ENCODE data around the gene HOXA13.

The HOXA13 gene

DNA sequence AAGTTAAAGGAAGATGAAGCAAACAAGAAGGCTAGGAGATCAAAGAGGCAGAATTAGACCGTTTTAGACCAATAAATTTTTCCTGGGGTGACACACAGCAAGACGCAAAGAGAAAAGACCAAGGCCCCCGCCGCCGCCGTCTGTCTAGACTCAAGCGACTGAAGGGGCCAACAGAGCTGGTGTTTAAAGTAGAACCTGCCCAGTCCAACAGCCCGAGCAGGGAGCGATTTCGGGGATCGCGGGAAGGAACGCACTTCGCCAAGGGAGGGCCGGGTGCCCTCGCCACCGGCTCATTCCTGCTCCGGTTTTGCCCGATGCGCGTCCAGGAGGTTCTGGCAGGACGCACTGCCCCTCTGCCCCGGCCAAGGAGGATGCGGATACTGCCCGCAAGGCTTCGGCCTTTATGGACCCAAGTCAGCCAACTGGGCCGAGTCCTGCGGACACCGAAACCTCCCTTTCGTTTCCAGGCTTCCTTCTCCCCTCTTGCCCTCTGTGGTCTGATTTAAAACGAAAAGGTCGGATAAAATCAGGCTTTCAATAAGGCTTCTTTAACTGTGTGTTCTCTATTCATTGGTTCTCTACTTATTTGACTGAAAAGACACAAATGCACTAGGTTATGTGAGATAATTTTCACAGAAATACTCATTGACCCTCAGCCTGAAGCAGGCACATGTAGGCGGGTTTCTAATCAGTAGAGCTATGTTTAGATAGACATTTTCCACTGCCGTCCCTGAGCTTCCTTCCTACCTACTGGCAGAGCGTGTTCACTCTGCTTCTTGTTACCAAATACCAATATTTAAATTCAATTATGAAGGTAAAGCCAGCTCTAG is 41.2 kb downstream of the HOXA13 start:
- TF ChIP-seq, protein P1, sequence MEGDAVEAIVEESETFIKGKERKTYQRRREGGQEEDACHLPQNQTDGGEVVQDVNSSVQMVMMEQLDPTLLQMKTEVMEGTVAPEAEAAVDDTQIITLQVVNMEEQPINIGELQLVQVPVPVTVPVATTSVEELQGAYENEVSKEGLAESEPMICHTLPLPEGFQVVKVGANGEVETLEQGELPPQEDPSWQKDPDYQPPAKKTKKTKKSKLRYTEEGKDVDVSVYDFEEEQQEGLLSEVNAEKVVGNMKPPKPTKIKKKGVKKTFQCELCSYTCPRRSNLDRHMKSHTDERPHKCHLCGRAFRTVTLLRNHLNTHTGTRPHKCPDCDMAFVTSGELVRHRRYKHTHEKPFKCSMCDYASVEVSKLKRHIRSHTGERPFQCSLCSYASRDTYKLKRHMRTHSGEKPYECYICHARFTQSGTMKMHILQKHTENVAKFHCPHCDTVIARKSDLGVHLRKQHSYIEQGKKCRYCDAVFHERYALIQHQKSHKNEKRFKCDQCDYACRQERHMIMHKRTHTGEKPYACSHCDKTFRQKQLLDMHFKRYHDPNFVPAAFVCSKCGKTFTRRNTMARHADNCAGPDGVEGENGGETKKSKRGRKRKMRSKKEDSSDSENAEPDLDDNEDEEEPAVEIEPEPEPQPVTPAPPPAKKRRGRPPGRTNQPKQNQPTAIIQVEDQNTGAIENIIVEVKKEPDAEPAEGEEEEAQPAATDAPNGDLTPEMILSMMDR (IDR thresholded peaks at IDR 0.05), result no peak

- TF ChIP-seq, protein P1 (IDR thresholded peaks at IDR 0.05), result no peak
Measured at GRCh38 chr7:27157702-27158431, 42.0 kb downstream of the HOXA13 start.

DNA sequence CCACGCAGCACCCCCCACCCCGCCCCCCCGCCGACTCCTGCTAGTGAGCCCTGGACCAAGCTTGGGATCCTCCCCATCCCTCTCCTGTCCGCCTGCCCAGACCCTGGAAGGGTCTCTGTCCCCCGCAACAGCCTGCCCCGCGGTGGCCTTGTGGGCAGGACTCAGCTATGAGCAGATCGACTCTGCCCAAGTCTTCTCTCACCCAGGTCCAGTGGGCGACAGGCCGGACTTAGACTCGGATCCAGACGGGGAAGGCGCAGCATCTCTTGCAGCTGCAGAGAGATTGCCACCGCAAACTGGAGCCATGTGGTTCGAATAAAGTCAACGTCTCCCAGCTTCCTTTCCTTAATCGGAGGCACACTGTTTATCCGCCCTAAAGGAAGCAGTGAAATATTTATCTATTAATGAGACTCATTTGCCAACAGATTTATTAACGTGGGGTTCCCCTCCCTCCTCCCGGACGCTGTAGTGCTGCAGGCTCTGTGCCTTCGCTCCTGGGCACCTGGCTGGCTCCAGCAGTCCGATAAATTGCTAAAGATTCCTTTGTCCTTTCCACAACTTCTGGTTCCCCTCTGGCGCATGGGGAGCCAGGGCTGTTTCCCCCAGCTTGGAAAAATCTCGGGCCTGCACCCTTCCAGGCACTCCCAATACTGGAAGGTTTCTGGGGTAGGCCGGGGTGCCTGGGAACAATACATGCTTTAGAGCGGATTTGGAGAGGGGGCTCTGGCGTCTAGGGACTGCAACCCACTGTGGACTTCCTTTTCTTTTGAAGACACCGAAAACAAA is 42.8 kb downstream of the HOXA13 start:
- TF ChIP-seq, protein P1 (IDR thresholded peaks at IDR 0.05), result no peak

DNA sequence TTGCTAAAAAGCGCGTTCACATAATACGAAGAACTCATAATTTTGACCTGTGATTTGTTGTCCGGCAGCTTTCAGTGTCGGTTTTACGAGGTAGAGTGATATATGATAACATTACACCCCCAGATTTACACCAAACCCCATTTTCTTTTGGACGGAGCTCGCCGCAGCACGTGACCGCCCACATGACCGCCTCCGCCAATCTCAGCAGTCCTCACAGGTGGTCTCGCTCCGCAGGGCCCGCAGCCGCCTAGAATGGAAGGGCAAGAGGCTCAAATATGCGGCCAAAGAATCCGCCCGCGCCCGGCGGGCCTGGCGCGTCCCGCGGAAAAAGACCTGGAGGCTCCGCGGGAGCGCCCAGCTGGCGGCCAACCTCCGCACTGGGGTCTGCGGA is 43.4 kb downstream of the HOXA13 start, which contains the start of gene HOXA7:
Gene HOXA7, minus strand, starts transcription at position 168 of the 391 bp plus-strand sequence. Its CDS starts 130 bp downstream, at position 38.
- TF ChIP-seq, protein P1 (IDR thresholded peaks at IDR 0.05), result no peak

DNA sequence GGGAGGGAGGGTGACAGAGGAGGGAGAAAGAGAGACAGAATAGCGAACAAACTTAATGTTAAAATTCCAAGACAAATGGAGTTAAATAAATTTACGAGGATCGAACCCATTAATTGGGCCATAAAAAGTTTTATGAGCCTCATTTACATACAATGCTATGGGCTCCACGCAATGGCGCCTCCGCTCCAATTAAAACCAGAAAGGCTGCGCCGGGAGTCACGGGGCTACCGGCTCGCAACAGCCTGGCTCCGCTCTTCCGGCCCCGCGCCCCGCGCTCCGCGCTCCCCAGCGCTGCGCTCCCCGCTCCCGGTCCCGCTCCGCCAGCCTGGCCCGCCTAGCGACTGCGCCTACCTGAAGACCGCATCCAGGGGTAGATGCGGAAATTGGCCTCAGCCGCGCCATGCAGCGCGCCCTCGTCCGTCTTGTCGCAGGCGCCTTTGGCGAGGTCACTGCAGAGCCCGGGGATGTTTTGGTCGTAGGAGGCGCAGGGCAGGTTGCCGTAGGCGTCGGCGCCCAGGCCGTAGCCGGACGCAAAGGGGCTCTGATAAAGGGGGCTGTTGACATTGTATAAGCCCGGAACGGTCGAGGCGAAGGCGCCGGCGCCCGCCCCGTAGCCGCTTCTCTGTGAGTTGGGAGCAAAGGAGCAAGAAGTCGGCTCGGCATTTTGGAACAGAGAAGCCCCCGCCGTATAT is 43.9 kb downstream of the HOXA13 start:
- TF ChIP-seq, protein P1 (IDR thresholded peaks at IDR 0.05), result no peak

DNA sequence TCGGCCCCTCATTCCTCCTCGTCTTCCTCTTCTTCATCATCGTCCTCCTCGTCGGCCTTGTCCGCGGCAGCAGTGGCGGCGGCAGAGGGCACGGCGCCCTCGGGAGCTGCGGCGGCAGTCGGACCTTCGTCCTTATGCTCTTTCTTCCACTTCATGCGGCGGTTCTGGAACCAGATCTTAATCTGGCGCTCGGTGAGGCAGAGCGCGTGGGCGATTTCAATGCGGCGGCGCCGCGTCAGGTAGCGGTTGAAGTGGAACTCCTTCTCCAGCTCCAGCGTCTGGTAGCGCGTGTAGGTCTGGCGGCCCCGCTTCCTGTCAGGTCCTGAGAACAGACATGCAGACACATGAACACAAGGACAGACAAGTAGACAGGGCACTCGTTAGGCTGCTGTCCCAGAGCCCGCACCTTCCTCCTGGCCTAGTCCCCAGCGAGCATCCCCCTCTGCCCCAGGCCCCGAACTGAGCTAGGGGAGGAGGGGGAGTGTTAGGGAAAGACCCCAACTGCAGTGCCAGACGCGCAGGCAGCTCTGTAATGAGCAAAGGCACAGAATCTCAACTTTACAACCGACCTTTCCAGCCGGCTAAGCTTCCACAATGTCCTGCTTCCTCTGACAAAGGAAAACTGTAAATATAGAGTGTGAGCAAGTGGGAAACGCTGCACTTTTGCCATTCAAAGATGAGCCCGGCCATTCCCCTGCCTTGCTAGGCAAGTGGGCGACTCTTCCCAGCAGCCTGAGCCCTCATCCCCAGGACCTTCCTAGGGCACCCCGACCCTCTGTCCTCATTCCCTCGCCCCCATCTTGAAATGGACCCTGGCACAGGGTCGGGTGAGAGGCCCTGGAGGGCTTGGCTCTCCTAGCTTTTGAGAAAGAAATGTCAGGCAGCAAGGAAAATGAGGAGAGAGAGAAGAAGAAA is 44.7 kb downstream of the HOXA13 start:
- TF ChIP-seq, protein P1 (IDR thresholded peaks at IDR 0.05), result no peak

Measured in LNCAP (cell line).